NOMO-1 treated with dmso at 0.1 percent for 144 hours (cell line): ENCODE data around the gene SWI5.
"Not testable (repeated sequence)": the region's sequence is repeated elsewhere in the genome, so short reads cannot be mapped to it uniquely, and the experiment has no call there.

Source experiments
- DNase-seq: peaks from one replicate; lab custom pipeline; 2025; ENCODE audit not compliant: unreplicated experiment; lab: John Stamatoyannopoulos, UW

Gene SWI5

DNA sequence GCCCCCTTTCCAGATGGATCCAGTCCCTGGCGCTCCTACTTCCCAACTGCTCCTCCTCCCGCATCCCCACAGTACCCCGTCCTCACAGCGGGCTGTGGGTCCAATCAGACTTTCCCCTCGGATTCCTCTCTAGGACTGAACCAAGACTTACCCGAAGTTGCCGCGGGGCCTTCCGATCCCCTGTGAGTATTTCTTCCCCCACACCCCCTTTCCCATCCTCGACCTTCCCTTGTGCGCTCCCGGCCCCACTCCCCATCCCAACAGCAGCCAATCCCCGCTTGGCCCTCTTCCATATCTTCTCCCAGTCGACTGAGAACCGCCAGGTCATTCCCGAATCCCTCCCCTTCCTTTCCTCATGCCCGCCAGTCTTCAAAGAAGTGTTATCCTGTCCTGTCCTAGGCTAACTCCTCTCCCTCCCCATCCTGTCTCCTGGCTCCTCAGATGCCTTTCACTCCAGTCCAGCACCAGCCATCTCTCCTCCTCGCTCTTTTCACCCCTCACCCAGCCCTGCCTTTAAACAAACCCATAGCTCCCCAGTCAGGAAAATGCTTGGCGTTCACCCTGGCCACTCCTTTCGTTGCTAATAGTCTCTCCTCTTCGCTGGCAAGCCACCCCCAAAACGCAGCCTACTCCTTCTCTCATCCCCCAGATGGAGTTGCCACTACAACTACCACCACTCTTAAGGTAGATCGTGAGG, 646 bp downstream of the SWI5 start:
- no peak for DNase-seq

DNA sequence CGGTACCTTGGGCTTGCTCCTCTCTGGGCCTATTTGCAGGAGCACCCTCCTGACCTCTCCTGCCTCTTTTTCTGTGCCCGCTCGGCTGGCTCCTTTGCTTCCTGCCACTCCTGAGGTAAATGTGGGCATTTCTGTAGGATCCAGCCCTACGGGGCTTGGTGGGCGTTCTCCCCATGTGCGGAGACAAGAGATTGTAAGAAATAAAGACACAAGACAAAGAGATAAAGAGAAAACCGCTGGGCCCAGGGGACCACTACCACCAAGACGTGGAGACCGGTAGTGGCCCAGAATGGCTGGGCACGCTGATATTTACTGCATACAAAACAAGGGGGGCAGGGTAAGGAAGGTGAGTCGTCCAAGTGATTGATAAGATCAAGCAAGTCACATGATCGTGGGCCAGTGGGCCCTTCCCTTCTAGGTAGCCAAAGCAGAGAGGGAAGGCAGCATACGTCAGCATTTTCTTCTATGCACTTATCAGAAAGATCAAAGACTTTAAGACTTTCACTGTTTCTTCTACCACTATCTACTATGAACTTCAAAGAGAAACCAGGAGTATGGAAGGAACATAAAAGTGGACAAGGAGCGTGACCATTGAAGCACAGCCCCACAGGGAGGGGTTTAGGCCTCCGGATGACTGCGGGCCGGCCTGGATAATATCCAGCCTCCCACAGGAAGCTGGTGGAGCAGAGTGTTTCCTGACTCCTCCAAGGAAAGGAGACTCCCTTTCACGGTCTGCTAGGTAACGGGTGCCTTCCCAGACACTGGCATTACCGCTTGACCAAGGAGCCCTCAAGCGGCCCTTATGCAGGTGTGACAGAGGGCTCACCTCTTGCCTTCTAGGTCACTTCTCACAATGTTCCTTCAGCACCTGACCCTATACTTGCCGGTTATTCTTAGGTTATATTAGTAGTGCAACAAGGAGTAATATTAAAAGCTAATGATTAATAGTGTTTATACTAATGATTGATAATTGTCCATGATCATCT, 3.3 kb downstream of the SWI5 start:
- not testable (repeated sequence) for DNase-seq

DNA sequence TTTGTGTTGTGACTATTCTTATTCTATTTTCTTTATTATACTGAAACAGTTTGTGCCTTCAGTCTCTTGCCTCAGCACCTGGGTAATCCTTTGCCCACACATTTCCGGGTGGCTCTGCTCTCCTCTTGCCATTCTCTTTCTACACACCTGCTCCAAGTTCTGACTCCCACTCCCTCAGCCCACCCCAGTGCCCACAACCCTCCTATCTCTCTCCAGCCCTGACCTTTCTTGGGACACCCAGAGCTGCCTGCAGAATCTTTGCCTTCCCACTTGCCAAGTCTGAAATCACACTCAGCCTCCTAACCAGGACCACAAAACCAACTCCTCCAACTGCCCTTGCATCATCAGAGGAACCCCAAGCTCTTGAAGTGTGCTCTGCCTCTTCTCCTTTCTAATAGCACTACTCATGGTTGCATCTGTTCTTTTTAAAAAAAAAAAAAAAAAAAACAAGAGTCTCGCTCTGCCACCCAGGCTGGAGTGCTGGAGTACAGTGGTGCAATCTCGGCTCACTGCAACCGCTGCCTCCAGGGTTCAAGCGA, 4.1 kb downstream of the SWI5 start:
- DNase-seq = no peak

DNA sequence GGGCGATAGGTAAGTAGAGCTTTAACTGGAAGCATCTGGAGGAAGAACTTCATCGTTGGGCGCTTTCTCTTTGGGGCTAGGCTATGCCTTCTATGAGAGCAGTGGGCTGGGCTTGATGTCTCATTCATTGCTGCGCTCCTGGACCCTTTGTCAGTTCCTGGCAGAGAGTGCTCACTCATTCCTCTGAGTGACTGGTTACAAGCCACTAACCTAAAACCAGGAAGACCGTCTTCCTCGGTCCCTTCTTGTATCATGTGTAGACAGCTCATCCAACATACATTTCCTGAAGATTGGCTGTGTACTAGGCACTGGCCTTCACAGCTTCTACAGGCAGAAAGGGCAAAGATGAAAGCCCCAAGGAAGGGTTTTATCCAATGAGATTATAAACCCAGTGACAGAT, 6.4 kb downstream of the SWI5 start:
- no peak for DNase-seq

DNA sequence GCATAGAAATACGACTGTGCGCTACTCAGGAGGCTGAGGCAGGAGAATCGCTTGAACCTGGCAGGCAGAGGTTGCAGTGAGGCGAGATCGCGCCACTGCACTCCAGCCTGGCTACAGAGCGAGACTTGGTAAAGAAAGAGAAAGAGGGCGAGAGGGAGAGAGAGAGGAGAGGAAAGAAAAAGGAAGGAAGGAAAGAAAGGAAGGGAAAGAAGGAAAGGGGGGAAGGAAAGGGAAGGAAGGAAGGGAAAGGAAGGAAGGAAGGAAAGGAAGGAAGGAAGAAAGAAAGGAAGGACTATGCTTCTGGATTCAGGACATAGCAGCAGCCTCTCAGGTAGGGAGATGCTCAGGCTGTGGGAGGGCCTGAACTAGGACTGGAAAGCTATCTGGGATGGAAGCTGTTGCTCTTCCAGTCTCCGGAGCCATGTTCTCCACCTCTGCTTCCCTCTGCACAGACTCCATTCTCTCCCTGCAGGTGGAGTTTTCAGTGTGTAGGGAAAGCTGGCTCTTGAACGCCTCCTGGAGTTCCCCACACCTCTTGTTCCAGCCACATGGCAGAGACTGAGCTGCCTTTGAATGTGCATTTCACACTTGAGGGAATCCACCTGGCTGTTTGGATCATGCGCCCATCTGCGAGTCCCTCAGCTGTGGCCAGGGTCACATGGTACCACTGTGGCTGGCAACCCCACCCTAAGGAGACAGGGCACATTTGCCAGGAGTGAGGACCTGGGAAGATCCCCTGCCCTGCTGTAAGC, 9.1 kb downstream of the SWI5 start:
- no peak for DNase-seq

DNA sequence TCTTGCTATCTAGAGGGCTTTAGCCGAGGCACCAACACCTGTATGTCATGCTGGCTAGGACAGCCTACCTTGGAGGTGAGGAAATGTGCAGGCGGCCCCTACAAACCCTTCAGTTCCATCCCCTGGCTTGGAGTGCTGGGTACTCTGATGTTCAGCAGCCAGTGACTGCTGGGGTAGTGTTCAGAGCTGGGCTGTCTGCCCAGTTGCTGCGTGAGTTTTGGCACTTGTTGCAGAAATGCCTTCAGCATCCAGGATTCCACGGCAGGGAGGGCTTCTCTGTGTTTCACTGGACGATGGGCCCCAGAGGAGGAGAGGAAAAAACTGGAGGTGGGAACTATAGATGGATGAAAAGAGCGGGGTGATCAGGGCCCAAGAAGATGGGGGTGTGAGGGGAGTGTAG, 10.4 kb downstream of the SWI5 start:
- no peak for DNase-seq

DNA sequence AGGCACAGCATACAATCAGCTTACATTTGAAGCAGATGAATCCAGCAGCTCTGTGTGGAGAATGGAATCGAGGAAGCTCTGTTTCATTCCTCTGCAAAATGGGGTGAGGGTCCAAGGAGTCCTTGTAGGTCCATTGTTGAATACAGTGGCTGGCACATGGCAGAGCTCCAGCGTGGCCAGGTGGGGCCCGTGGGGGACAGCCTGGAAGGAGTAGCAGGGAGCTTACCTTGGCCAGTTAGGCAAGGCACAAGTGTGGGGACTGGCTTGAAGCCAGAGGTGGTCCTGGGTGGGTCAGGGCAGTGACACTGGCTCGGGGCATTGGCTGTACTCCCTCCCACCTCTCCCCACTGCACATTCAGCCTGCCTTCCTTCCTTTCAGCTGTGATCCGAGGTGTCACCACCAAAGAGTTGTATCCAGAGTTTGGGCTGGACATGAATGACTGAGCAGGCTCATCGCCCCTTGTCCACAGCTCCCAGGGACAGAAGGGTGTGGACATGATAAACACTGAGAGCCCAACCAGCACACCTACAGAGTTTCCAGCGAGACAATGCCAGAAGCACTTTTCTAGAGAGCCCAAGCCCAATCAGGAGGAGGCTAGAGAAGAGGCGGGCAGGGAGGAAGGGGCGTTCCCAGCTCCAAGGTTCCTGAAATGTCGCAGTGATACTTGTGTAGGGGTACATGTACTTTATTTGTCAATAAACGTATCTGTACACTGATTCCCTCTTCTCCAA, 12.4 kb downstream of the SWI5 start:
- DNase-seq = no peak

DNA sequence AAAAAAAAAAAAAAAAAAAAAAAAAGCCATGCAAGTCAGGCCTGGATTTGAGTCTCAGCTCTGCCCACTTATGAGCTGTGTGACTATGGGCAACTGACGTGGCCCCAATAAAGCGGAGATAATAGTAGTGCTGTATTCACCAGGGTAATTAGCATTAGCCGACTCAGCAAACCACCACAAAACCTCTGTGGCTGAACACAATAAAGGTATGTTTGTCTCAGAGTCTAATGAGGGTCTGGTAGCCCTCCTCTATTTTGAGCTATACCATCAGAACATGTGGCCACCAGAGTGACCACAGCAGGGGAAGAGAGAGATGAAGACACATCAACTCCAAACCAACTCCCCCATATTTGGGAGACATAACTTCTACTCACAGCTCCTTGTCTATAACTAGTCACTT, 15.9 kb downstream of the SWI5 start:
- no peak for DNase-seq

DNA sequence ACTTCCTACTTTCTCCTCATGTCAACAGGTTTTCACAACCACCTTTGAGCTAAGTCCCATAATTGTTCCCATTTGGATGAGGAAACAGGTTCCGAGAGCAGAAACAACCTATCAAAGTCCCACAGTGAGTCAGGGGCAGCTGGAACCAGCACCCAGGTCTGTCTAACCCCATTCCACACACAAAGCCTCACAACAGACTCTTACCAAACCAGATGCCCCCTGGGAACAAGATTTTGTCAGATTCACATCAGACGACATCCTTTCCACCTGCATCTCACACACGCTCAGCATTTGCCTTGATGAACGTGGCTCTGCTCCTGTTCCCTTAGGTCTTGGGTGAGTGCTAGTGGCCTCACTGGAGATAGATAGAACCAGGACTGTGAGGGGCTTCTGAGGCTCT, 17.0 kb downstream of the SWI5 start:
- no peak for DNase-seq

DNA sequence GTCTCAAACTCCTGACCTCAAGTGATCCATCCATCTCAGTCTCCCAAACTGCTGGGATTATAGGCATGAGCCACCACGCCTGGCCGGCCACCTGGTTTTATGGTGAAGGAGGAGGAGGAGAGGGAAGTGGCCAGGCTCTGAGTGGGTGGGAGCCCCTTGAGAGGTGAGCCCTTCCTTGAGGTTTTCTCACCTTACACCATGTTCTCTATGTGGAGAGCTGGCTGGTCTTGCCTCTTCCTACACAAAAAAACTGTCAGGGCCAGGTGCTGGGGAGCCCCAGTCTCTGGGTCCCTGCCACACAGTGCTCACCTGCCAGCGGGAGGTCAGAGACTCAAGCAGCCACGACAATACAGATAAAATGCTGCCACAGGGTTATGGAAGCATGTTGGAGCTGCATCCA, 18.1 kb downstream of the SWI5 start:
- DNase-seq = no peak

DNA sequence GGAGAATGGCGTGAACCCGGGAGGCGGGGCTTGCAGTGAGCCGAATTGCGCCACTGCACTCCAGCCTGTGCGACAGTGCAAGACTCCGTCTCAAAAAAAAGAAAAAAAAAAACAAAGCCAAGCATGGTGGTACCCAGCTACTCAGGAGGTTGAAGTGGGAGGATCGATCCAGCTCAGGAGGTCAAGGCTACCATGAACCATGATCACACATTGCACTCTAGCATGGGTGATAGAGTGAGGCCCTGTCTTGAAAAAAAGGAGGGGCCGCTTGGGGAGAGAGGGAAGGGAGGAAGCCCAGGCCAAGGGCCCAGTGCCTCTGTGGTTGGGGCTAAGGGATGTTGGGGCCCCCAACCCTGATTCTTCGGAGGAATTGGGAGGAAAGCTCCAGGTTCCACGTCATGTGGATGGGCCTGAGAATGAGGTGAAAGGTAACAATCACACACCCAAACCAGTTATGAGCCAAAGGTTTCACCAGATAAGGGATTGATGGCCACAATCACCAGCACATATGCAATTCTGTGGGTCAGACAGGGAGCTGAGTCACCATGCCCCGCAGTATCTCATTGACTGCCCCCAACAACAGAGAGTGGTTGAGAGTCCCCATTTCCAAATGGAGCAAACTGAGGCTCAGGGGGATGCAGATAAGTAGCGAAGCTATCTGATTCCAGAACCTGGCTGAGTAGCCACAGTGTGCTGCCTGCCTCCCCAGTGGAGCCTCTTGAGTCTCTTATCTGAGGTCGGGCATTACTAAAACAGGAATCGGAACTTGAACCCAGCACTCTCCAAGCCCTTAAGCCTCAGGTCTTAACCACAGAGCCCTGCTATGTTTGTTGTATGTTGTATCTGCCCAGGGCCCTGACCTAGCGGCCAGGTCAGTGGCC, 20.5 kb downstream of the SWI5 start:
- DNase-seq = no peak

DNA sequence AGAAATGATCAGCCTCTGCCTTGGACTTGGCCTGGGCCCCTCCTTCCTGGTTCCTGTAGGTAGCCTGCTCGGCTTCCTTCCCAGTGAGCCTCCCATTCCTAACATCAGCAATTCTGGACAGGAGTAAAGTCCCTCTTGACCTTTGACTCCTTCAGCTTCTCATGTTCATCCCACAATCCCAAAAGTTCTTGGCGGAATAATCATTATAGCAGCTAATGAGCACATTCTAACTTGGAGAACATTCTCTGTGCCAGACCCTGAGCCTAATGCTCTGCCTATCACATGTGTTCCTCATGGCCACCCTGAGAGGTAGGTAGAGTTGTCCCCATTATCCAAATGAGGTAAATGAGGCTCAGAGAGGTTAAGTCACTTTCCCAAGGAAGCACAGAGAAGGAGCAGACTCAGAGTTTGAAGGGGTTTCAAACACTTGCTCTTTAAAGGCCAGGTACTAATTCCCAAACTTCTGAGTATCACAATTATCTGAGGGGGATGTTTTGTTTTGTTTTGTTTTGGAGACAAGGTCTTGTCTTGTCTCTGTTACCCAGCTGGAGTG, 21.2 kb downstream of the SWI5 start:
- no peak for DNase-seq

DNA sequence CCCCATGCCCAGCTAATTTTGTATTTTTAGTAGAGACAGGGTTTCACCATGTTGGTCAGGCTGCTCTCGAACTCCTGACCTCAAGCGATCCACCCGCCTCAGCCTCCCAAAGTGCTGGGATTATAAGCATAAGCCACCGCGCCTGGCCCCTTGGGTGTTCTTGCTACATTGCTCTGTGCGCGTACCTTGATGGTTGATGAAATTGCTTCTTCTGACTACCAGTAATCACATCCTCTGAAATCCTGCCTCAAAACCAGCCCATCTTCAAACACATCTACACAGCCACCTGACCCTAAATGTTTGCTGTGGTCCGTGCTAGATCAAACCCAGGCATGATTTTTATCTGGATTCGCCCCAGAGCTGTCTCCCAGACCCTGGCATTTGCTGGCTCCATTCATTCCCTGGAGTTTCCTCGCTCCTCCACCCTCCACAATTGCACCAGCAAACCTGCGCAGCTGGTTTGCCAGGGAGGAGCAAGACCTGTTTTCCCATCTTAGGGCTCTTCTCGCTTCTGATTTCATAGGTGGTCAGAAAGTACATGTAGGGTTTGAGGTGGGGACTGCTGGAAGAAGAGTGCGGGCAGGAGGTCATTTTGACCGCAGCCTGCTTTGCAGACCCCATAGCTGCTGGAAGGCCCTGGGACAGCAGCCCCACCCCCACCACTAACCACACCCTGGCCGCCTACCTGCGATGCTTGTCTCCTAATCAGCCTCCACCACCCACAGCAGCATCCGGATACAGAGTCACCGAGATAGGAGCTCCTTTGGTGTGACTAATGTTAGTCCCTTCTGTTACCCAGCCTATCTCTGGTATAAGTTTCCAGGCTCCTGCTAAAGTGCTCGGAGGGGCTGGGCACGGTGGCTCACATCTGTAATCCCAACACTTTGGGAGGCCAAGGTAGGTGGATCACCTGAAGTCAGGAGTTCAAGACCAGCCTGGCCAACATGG, 22.7 kb downstream of the SWI5 start:
- no peak for DNase-seq

DNA sequence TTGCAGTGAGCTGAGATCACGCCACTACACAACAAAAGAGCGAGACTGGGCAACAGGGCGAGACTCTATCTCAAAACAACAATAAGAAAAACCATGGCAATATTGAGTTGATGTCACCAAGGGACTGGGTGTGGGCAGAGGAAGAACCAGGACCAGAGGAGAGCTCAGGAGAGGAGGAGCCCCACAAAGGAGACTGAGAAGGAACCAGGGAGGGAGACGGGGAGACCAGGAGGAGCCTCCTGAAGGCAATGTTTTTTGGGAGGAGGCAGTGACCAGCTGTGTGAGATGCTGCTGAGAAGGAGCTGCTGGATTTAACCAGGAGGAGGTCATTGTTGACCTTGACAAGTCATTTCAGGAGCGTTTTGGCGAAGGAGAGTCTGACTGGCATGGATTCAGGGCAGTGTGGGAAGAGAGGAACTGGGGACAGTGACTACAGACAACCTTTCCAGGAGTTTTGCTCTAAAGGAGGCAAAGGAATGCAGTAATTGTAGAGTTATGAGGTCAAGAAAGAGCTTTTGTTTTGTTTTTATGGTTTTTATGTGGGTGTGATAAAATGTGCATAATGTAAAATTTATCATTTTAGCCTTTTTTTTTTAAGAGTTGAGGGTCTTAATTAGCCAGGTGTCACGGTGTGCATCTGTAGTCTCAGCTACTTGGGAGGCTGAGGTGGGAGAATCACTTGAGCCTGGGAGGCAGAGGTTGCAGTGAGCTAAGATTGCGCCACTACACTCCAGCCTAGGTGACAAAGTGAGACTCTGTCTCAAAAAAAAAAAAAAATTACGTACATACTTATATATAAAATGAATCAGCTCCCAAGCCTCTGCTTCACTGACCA, 28.3 kb downstream of the SWI5 start:
- no peak for DNase-seq

DNA sequence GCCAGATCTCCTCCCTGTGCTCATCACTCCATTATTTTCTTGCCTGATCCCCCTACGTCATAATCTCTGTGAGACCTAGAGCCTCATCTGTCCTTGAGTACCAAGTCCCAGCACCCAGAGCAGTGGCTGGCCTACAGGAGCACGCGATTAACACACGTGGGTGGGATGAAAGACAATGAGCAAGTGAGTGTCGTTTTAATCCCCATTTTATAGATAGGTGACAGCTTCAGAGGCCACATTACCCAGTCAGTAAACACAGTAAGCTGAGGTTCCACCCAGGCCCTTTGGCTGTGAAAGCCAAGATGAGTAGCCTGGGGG, 28.9 kb downstream of the SWI5 start:
- no peak for DNase-seq

DNA sequence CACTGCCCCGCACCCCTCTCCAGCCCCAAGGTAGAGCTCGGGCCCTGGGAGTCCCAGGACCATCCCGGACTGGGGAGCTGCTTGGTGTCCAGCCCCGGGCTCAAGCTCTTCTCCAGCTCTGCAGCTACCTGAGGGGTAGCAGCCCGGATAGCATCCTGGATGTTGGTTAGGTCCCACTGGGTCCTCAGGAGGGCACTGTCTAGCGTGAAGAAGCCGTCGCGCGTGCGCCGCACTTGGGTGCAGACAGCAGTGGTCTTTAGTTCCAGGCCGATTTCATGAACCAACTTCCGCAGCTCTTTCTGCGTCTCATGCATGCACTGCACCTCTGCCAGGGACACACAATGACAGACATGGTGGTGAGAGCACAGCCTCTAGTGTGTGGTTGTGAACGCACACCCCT, 33.5 kb downstream of the SWI5 start:
- no peak for DNase-seq

DNA sequence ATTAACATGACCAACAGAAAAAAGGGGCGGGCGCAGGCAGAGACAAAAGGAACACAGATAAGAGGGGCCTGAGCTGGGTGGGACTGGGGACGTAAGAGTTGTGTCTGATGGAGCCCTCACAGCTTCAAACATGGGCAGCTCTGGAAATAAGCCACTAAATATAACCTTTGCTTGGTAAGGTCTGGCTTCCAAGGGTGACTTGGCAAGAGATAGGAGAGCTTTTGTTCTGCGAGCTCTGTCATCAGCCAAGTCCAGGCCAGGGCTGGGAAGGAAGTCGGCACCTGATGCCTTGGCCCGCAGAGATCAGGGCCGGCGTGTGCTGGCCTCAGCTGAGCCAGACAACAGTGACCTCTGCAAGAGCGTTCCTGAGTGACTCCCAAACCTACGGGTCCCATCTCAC, 34.4 kb downstream of the SWI5 start:
- no peak for DNase-seq

DNA sequence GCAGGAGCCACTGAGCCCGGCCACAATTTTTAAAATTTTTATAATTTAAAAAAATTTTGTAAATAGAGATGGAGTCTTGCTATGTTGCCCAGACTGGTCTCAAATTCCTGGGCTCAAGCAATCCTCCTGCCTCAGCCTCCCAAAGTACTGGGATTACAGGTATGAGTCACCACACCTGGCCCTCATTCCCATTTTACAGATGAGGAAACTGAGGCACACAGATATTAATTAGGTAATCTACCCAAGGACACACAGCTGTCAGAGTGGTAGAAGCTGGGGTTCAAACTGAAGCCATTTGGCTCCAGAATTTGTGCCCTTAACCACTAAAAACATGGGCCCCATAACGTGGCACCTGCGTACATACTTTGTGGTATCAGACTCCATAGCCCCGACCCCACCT, 38.6 kb downstream of the SWI5 start:
- no peak for DNase-seq
